Measurements from ENCODE around the gene ARHGEF25.
A peak's percentile ranks its signal among the peaks of the same experiment; 100 is the strongest.
"Not testable (repeated sequence)": the region's sequence is repeated elsewhere in the genome, so short reads cannot be mapped to it uniquely, and the experiment has no call there.

ARHGEF25 gene

GRCh38 chr12:57611108-57611826, at the start of gene ARHGEF25:
TSS of gene ARHGEF25 (plus strand) at chr12:57611435. CDS start at chr12:57611895, 460 bp downstream.
- peak; percentile 33 for DNase-seq (ENCODE audit: low spot score)

GRCh38 chr12:57563358-57563757, 47.9 kb upstream of the ARHGEF25 start:
- DNase-seq (ENCODE audit: low spot score), result no peak

GRCh38 chr12:57564178-57564740, 47.0 kb upstream of the ARHGEF25 start:
- no peak for DNase-seq (ENCODE audit: low spot score)

- DNase-seq (ENCODE audit: low spot score), result no peak
Measured at GRCh38 chr12:57568838-57569237, 42.4 kb upstream of the ARHGEF25 start.

GRCh38 chr12:57569858-57570257, 41.4 kb upstream of the ARHGEF25 start:
- no peak for DNase-seq (ENCODE audit: low spot score)

- not testable (repeated sequence) for DNase-seq (ENCODE audit: low spot score)
Measured at GRCh38 chr12:57570438-57570837, 40.8 kb upstream of the ARHGEF25 start.

- no peak for DNase-seq (ENCODE audit: low spot score)
Measured at GRCh38 chr12:57571926-57572762, 39.1 kb upstream of the ARHGEF25 start.

GRCh38 chr12:57574795-57575194, 36.4 kb upstream of the ARHGEF25 start:
- DNase-seq (ENCODE audit: low spot score), result no peak

- no peak for DNase-seq (ENCODE audit: low spot score)
Measured at GRCh38 chr12:57575771-57576612, 35.2 kb upstream of the ARHGEF25 start.

GRCh38 chr12:57576613-57577160, 34.5 kb upstream of the ARHGEF25 start:
- no peak for DNase-seq (ENCODE audit: low spot score)

GRCh38 chr12:57577981-57578758, 33.1 kb upstream of the ARHGEF25 start:
- no peak for DNase-seq (ENCODE audit: low spot score)

GRCh38 chr12:57579011-57579410, 32.2 kb upstream of the ARHGEF25 start:
- DNase-seq (ENCODE audit: low spot score), result no peak

GRCh38 chr12:57579677-57580465, 31.4 kb upstream of the ARHGEF25 start:
- no peak for DNase-seq (ENCODE audit: low spot score)

GRCh38 chr12:57580466-57580795, 30.8 kb upstream of the ARHGEF25 start:
- no peak for DNase-seq (ENCODE audit: low spot score)

GRCh38 chr12:57581802-57582201, 29.4 kb upstream of the ARHGEF25 start:
- DNase-seq (ENCODE audit: low spot score), result no peak

GRCh38 chr12:57582440-57582839, 28.8 kb upstream of the ARHGEF25 start:
- DNase-seq (ENCODE audit: low spot score), result no peak

GRCh38 chr12:57583008-57583831, 28.0 kb upstream of the ARHGEF25 start:
- DNase-seq (ENCODE audit: low spot score), result peak; percentile 85

- DNase-seq (ENCODE audit: low spot score), result no peak
Measured at GRCh38 chr12:57584050-57584449, 27.2 kb upstream of the ARHGEF25 start.

GRCh38 chr12:57584690-57585089, 26.5 kb upstream of the ARHGEF25 start:
- DNase-seq (ENCODE audit: low spot score), result no peak
